ENCODE data around the gene CAPN8. TPM values are rescaled to one million over a fixed set of nuclear protein-coding genes. Genes with fewer than 3 reads are reported as not detected.

The CAPN8 gene
- total and polyA plus RNA-seq, 4 donors: 0.08 to 0.16 TPM; not detected in 2

- no peak for TF ChIP-seq CTCF (IDR thresholded peaks at IDR 0.05; ENCODE audit: low read depth, low read length, missing input control)
- no peak for TF ChIP-seq JUND (IDR thresholded peaks at IDR 0.05)
- TF ChIP-seq SP1 (IDR thresholded peaks at IDR 0.05): no peak
- no peak for TF ChIP-seq YY1 (IDR thresholded peaks at IDR 0.05)
- TF ChIP-seq EGR1 (IDR thresholded peaks at IDR 0.05; ENCODE audit: low read depth in 2 of 2): no peak
Measured at GRCh38 chr1:223714849-223715603, 49.5 kb upstream of the CAPN8 start (continued).

DNA sequence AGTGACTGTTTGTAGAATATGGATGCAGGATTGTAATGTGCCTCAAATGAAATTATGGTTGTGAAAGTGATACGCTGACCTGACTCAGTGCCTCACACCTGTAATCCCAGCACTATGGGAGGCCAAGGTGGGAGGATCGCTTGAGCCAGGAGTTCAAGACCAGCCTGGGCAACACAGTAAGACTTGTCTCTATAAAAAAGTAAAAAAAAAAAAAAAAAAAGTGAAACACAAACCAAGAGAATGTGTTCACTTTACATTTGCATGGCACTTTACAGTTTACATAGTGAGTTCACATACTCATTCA lies 48.9 kb upstream of the CAPN8 start:
- no peak overlapping the region for H3K9ac ChIP-seq (ENCODE audit: low read depth in 1 of 2, low read length in 2 of 2)
- no peak overlapping the region for H3K27ac ChIP-seq (ENCODE audit: low read depth in 1 of 2, low read length in 2 of 2)
- peaks cover 0 to 5% (median 2%) of the 10 kb centered on the region in 4 donors for H3K4me1 ChIP-seq (ENCODE audit: control insufficient read depth in 4 of 4, insufficient read depth in 4 of 4, low read length in 3 of 4)
- no peak overlapping the region for H3K4me3 ChIP-seq (ENCODE audit: low read depth in 1 of 3, low read length in 3 of 3)
- DNase-seq (ENCODE audit: low spot score): no peak
- H3K36me3 ChIP-seq (ENCODE audit: control insufficient read depth in 4 of 4, insufficient read depth in 3 of 4, low read depth in 1 of 4, low read length in 3 of 4): no peaks in the 10 kb centered on the region
- WGBS: 93% methylated on average over 2 of the region's 2 CpGs
- no peaks in the 10 kb centered on the region for H3K9me3 ChIP-seq (ENCODE audit: control insufficient read depth in 4 of 4, low read length in 3 of 4)
- TF ChIP-seq GABPA (IDR thresholded peaks at IDR 0.05 in 1 of 2, conservative IDR thresholded peaks at IDR 0.05 in 1 of 2): no peak
- TF ChIP-seq FOXA1 (IDR thresholded peaks at IDR 0.05): no peak
- TF ChIP-seq FOXA2 (IDR thresholded peaks at IDR 0.05): no peak
- no peak for TF ChIP-seq SP1 (IDR thresholded peaks at IDR 0.05)
- no peak for TF ChIP-seq TAF1 (conservative IDR thresholded peaks at IDR 0.05)
- TF ChIP-seq NR2F2 (IDR thresholded peaks at IDR 0.05): no peak
- TF ChIP-seq, protein P1, sequence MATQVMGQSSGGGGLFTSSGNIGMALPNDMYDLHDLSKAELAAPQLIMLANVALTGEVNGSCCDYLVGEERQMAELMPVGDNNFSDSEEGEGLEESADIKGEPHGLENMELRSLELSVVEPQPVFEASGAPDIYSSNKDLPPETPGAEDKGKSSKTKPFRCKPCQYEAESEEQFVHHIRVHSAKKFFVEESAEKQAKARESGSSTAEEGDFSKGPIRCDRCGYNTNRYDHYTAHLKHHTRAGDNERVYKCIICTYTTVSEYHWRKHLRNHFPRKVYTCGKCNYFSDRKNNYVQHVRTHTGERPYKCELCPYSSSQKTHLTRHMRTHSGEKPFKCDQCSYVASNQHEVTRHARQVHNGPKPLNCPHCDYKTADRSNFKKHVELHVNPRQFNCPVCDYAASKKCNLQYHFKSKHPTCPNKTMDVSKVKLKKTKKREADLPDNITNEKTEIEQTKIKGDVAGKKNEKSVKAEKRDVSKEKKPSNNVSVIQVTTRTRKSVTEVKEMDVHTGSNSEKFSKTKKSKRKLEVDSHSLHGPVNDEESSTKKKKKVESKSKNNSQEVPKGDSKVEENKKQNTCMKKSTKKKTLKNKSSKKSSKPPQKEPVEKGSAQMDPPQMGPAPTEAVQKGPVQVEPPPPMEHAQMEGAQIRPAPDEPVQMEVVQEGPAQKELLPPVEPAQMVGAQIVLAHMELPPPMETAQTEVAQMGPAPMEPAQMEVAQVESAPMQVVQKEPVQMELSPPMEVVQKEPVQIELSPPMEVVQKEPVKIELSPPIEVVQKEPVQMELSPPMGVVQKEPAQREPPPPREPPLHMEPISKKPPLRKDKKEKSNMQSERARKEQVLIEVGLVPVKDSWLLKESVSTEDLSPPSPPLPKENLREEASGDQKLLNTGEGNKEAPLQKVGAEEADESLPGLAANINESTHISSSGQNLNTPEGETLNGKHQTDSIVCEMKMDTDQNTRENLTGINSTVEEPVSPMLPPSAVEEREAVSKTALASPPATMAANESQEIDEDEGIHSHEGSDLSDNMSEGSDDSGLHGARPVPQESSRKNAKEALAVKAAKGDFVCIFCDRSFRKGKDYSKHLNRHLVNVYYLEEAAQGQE (IDR thresholded peaks at IDR 0.05): no peak
- no peak for TF ChIP-seq ATF3 (IDR thresholded peaks at IDR 0.05)
- TF ChIP-seq HNF4A (conservative IDR thresholded peaks at IDR 0.05): no peak
- TF ChIP-seq RAD21 (IDR thresholded peaks at IDR 0.05): no peak
- no peak for TF ChIP-seq RXRA (IDR thresholded peaks at IDR 0.05)
- TF ChIP-seq CTCF (IDR thresholded peaks at IDR 0.05; ENCODE audit: low read depth, low read length, missing input control): no peak
- no peak for TF ChIP-seq EGR1 (IDR thresholded peaks at IDR 0.05; ENCODE audit: low read depth in 2 of 2)
- no peak for TF ChIP-seq JUND (IDR thresholded peaks at IDR 0.05)
- no peaks in the 10 kb centered on the region for H3K27me3 ChIP-seq (ENCODE audit: control insufficient read depth in 4 of 4, insufficient read depth in 4 of 4, low read length in 3 of 4)
